Esophagus squamous epithelium (tissue), 5 donors: ENCODE data around the gene RXFP4. TPM values are rescaled to one million over a fixed set of nuclear protein-coding genes. Genes with fewer than 3 reads are reported as not detected.
A peak's percentile ranks its signal among the peaks of the same experiment; 100 is the strongest.
"Not testable (repeated sequence)": the region's sequence is repeated elsewhere in the genome, so short reads cannot be mapped to it uniquely, and the experiment has no call there.

Experiments used
- DNase-seq: peaks from one replicate; lab custom pipeline; 2025; lab: John Stamatoyannopoulos, UW
- H3K27ac ChIP-seq, 4 donors: fragments of 200-600 bp; sonication (generic); one replicate each; pipeline ENCODE4 v1.5.1; 2016 to 2019; ENCODE audit warnings: mild to moderate bottlenecking in 1 of 4
- H3K27me3 ChIP-seq, 4 donors: fragments of 200-600 bp; sonication (generic); 1 replicate in 3 of 4; 2 replicates in 1 of 4; pipeline versions ENCODE4 v1.5.1 to v1.6.0; 2017 to 2021; ENCODE audit warnings: antibody characterized with exemption in 1 of 4
- H3K36me3 ChIP-seq, 3 donors: fragments of 200-600 bp; sonication (generic); one replicate each; pipeline ENCODE4 v1.5.1; 2016 to 2019
- H3K4me1 ChIP-seq, 3 donors: fragments of 200-600 bp; sonication (generic); one replicate each; pipeline ENCODE4 v1.5.1; 2017 to 2019
- H3K4me3 ChIP-seq, 4 donors: fragments of 200-600 bp; sonication (generic); 1 replicate in 3 of 4; 2 replicates in 1 of 4; pipeline ENCODE4 v1.5.1; 2016 to 2019; ENCODE audit warnings: mild to moderate bottlenecking in 2 of 4, moderate library complexity in 1 of 4
- H3K9me3 ChIP-seq, 3 donors: fragments of 200-600 bp; sonication (generic); one replicate each; pipeline ENCODE4 v1.5.1; 2016 to 2019
- CTCF ChIP-seq, 6 experiments: fragments of 450-650 bp in 4 of 6; fragments of 200-600 bp in 2 of 6; sonication (generic) in 2 of 6; IDR thresholded peaks; one replicate each; pipeline ENCODE4 v1.5.1; 2016 to 2019; ENCODE audit warnings: antibody characterized with exemption in 6 of 6, mild to moderate bottlenecking in 4 of 6, moderate library complexity in 4 of 6
- POLR2A ChIP-seq, 4 donors: fragments of 450-650 bp; IDR thresholded peaks; one replicate each; pipeline ENCODE4 v1.6.1; 2017; ENCODE audit warnings: antibody characterized with exemption in 4 of 4, mild to moderate bottlenecking in 4 of 4, moderate library complexity in 3 of 4
- WGBS, 2 donors: methylation state at CpG; one replicate each; pipeline ENCODE4 v1.1.5; 2018; 5-methylcytosine and 5-hydroxymethylcytosine counted together
- intact Hi-C: fragments of 100-400 bp; cut with DNase I; formaldehyde crosslinking; loops from one replicate; pipeline ENCODE4 v1.15.0; 2022
- total RNA-seq, 4 donors: library from RNA; depleted of rRNA; stranded (reverse); fragments of >200 nt; gene quantifications; one replicate each; pipeline ENCODE4 v1.1.0, GENCODE V29; 2016
- donor health status: DM: yes; HTN: yes; CAD: no.

RXFP4 gene
- total RNA-seq, 4 donors from 2014 or later: not detected

GRCh38 chr1:155929057-155929456 lies 12.4 kb upstream of the RXFP4 start:
- Histone ChIP-seq H3K27me3 (no peaks in the 10 kb centered on the region), H3K36me3 (peaks cover 21 to 94% (median 57%) of the 10 kb centered on the region in 3 donors), H3K4me3 (no peak overlapping the region), H3K27ac (no peak overlapping the region), H3K4me1 (peaks cover 22 to 51% (median 35%) of the 10 kb centered on the region in 3 donors), H3K9me3 (no peaks in the 10 kb centered on the region)
- intact Hi-C loops: no loop called here
- TF ChIP-seq POLR2A (IDR thresholded peaks at IDR 0.05) (no peak), CTCF (IDR thresholded peaks at IDR 0.05) (no peak)
- WGBS, 2 donors: 41 to 63% methylated on average over 5 of the region's 5 CpGs
- DNase-seq: no peak

DNA sequence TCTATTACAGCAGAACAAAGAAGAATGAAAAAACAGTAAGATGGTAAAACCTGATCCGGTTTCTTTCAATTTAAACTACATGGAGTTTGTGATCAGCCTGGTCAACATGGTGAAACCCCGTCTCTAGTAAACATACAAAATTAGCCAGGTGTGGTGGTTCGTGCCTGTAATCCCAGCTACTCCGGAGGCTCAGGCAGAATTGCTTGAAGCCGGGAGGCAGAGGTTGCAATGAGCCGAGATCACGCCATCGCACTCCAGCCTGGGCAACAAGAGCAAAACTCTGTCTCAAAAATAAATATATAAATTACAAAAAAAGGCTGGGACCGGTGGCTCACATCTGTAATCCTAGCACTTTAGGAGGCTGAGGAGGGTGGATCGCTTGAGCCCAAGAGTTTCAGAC lies 10.7 kb upstream of the RXFP4 start:
- peak overlapping the region in 1 of 4 donors; percentile 30 for H3K4me3 ChIP-seq
- peaks cover 13 to 77% (median 40%) of the 10 kb centered on the region in 3 donors for H3K36me3 ChIP-seq

DNA sequence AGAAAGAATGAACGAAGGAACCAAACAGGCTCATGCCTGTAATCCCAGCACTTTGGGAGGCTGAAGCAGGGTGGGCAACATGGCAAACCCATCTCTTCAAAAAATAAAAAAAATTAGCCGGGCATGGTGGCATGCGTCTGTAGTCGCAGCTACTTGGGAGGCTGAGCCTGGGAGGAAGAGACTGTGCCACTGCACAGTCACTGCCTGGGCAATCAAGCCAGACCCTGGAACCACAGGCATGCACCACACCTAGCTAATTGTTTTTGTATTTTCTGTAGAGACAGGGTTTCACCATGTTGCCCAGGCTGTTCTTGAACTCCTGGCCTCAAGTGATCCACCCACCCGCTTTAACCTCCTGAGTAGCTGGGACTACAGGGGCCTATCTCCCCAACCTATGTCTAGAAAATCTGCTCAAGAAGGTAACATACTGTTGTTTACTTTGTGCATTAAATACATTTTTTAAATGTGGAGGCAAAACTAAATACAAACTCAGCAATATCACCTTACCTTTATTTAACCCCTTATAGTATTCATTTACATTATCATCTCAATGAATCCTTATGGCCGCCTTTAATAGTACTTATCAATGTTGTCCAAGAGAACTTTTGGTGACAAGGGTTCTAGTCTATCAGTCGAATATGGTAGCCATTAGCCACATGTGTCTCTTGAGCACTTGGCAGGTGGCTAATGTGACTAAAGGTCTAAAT lies 10.0 kb upstream of the RXFP4 start:
- TF ChIP-seq CTCF (IDR thresholded peaks at IDR 0.05): no peak
- no peak for TF ChIP-seq POLR2A (IDR thresholded peaks at IDR 0.05)
- peaks cover 7 to 69% (median 33%) of the 10 kb centered on the region in 3 donors for H3K36me3 ChIP-seq
- peak overlapping the region in 2 of 4 donors; percentile 18 to 30 for H3K4me3 ChIP-seq
- H3K27me3 ChIP-seq: no peaks in the 10 kb centered on the region
- intact Hi-C loops: loop anchor here (10.0 kb wide), 1 partner anchor 123 kb away; the partner anchor contains the start of genes LAMTOR2 and UBQLN4
- DNase-seq: no peak
- 64 to 77% methylated on average over 7 of the region's 7 CpGs for WGBS, 2 donors
- H3K27ac ChIP-seq: peak overlapping the region in 3 of 4 donors; percentile 13 to 98 (median 96)
- no peaks in the 10 kb centered on the region for H3K9me3 ChIP-seq
- H3K4me1 ChIP-seq: peaks cover 22 to 58% (median 41%) of the 10 kb centered on the region in 3 donors

More for the DNA sequence above, 10.7 kb upstream of the RXFP4 start:
- Histone ChIP-seq H3K27ac (peak overlapping the region in 1 of 4 donors; percentile 96), H3K4me1 (peaks cover 22 to 58% (median 41%) of the 10 kb centered on the region in 3 donors)
- WGBS, 2 donors: 59 to 82% methylated on average over 8 to 10 of the region's 10 CpGs
- intact Hi-C loops: loop anchor here (10.0 kb wide), 1 partner anchor 124 kb away; the partner anchor contains the start of genes LAMTOR2 and UBQLN4
- H3K27me3 ChIP-seq, H3K9me3 ChIP-seq, DNase-seq: not testable (repeated sequence)

GRCh38 chr1:155932081-155932480 lies 9.4 kb upstream of the RXFP4 start:
- Histone ChIP-seq H3K4me3 (no peak overlapping the region), H3K4me1 (peaks cover 22 to 58% (median 41%) of the 10 kb centered on the region in 3 donors)
- intact Hi-C loops: loop anchor here (10.0 kb wide), 1 partner anchor 123 kb away; the partner anchor contains the start of genes LAMTOR2 and UBQLN4

GRCh38 chr1:155932487-155932886 lies 9.0 kb upstream of the RXFP4 start:
- peak overlapping the region in 3 of 4 donors; percentile 93 to 98 (median 96) for H3K27ac ChIP-seq

More at GRCh38 chr1:155932081-155932480, 9.4 kb upstream of the RXFP4 start:
- 22 to 26% methylated on average over 1 of the region's 1 CpG for WGBS, 2 donors
- TF ChIP-seq CTCF (IDR thresholded peaks at IDR 0.05) (no peak), POLR2A (IDR thresholded peaks at IDR 0.05) (no peak)
- H3K36me3 ChIP-seq: peaks cover 2 to 63% (median 27%) of the 10 kb centered on the region in 3 donors
- peak overlapping the region in 3 of 4 donors; percentile 13 to 98 (median 96) for H3K27ac ChIP-seq
- no peaks in the 10 kb centered on the region for H3K9me3 ChIP-seq
- no peaks in the 10 kb centered on the region for H3K27me3 ChIP-seq
- no peak for DNase-seq

More at GRCh38 chr1:155932487-155932886, 9.0 kb upstream of the RXFP4 start:
- WGBS, 2 donors: 46% methylated on average over 5 of the region's 5 CpGs
- peaks cover 22 to 58% (median 41%) of the 10 kb centered on the region in 3 donors for H3K4me1 ChIP-seq
- no peaks in the 10 kb centered on the region for H3K27me3 ChIP-seq
- H3K9me3 ChIP-seq: no peaks in the 10 kb centered on the region
- no peak for TF ChIP-seq CTCF (IDR thresholded peaks at IDR 0.05)
- TF ChIP-seq POLR2A (IDR thresholded peaks at IDR 0.05): no peak
- peaks cover 0 to 59% (median 26%) of the 10 kb centered on the region in 3 donors for H3K36me3 ChIP-seq
- DNase-seq: no peak
- intact Hi-C loops: loop anchor here (10.0 kb wide), 1 partner anchor 122 kb away; the partner anchor contains the start of genes LAMTOR2 and UBQLN4
- peak overlapping the region in 2 of 4 donors; percentile 79 to 85 for H3K4me3 ChIP-seq
